Lower leg skin (tissue), 4 donors: ENCODE data around the gene ALX3. TPM values are rescaled to one million over a fixed set of nuclear protein-coding genes. Genes with fewer than 3 reads are reported as not detected.
"Not testable (repeated sequence)": the region's sequence is repeated elsewhere in the genome, so short reads cannot be mapped to it uniquely, and the experiment has no call there.

Source experiments
- DNase-seq, 2 donors: peaks; one replicate each; pipeline ENCODE4 v3.0.0-alpha.2; 2019; ENCODE audit warnings: low spot score in 2 of 2
- H3K4me3 ChIP-seq: fragments of 200-600 bp; sonication (generic); 2 replicates; pipeline ENCODE4 v1.5.1; 2017; ENCODE audit warnings: mild to moderate bottlenecking, low read depth; ENCODE audit not compliant: poor library complexity, severe bottlenecking
- POLR2A ChIP-seq, 2 donors: fragments of 450-650 bp; IDR thresholded peaks; one replicate each; pipeline ENCODE4 v1.6.1; 2016 to 2017; ENCODE audit warnings: antibody characterized with exemption in 2 of 2, mild to moderate bottlenecking in 1 of 2, moderate library complexity in 1 of 2
- WGBS, 2 donors: methylation state at CpG; one replicate each; pipeline ENCODE4 v1.1.5; 2018; 5-methylcytosine and 5-hydroxymethylcytosine counted together
- intact Hi-C: fragments of 100-400 bp; cut with DNase I; formaldehyde crosslinking; loops from one replicate; pipeline ENCODE4 v1.15.0; 2023; ENCODE audit warnings: low total_unique reads
- total RNA-seq, 4 donors: library from RNA; depleted of rRNA; stranded (reverse); fragments of >200 nt; gene quantifications; one replicate each; pipeline ENCODE4 v1.1.0, GENCODE V29; 2016
- TF ChIP-seq, protein P1 (sequence below), 3 donors: fragments of 450-650 bp; IDR thresholded peaks; one replicate each; pipeline ENCODE4 v1.5.1; 2016; ENCODE audit warnings: antibody characterized with exemption in 3 of 3, mild to moderate bottlenecking in 3 of 3, moderate library complexity in 2 of 3

ALX3 gene
- total RNA-seq, 4 donors from 2014 or later = 0.52 TPM; not detected in 3

DNA sequence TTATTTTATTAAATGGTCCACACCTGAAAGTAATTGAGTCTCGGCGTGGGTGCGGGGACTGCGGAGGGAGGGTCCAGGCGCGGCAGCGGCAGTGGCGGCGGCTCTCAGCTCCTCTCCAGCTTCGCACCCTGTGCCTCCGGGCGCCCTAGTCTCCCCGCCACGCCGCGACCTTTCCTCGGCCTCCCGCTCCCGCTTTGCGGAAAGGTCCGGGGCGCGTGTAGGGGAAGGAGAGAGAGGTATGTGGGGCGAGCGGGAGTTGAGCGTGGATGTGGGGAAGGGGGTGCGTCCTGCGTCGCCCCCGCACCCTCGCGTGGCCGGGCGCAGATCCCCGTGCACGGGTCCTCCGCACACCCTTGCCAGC is 13.4 kb upstream of the ALX3 start:
- intact Hi-C loops = no loop called here
- TF ChIP-seq, protein P1, sequence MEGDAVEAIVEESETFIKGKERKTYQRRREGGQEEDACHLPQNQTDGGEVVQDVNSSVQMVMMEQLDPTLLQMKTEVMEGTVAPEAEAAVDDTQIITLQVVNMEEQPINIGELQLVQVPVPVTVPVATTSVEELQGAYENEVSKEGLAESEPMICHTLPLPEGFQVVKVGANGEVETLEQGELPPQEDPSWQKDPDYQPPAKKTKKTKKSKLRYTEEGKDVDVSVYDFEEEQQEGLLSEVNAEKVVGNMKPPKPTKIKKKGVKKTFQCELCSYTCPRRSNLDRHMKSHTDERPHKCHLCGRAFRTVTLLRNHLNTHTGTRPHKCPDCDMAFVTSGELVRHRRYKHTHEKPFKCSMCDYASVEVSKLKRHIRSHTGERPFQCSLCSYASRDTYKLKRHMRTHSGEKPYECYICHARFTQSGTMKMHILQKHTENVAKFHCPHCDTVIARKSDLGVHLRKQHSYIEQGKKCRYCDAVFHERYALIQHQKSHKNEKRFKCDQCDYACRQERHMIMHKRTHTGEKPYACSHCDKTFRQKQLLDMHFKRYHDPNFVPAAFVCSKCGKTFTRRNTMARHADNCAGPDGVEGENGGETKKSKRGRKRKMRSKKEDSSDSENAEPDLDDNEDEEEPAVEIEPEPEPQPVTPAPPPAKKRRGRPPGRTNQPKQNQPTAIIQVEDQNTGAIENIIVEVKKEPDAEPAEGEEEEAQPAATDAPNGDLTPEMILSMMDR (IDR thresholded peaks at IDR 0.05) = no peak
- TF ChIP-seq POLR2A (IDR thresholded peaks at IDR 0.05) = no peak
- DNase-seq = no peak
- WGBS, 2 donors = 0 to 14% methylated on average over 37 of the region's 37 CpGs
- H3K4me3 ChIP-seq = peak overlapping the region; percentile 33

DNA sequence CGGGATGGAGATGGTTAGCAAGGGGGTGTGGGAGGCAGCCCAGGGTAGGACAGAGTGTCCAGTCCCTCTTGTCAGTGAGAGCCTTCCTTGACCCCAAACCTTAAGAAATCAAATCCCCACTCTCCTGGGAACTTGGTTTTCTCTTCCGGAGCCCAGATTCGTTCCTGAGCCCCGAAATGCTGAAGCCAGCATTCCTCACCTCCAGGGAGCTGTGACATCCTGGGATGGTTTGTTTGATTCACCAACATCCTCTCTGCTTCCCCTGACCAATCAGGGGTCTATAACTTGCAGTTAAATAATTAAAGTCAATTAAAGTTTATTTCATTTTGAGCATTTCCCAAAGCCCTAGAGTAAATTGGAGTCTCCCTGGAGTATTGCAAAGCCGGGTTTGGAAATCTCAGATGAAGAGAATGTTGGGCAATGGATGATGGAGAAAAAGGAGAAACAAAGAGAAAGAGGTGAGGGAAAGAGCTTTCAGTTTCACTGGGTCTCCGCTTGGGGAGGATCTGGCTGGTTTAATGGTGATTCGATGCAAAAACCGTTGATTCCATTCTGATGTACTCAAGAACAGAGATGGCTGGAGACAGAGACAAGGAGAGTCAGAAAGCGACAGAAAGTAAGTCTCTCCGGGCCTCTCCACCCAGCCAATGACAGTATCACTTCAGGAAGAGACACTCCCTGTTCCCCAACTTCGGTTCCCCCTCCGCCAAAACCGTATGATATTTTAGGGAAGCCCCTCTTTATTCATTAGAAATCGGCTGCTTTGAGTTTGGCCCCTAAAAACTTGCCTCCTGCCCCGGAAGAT is 12.8 kb upstream of the ALX3 start:
- intact Hi-C loops = no loop called here
- 30 to 51% methylated on average over 15 of the region's 15 CpGs for WGBS, 2 donors
- TF ChIP-seq, protein P1 (IDR thresholded peaks at IDR 0.05) = no peak
- DNase-seq = no peak
- peak overlapping the region; percentile 33 for H3K4me3 ChIP-seq

DNA sequence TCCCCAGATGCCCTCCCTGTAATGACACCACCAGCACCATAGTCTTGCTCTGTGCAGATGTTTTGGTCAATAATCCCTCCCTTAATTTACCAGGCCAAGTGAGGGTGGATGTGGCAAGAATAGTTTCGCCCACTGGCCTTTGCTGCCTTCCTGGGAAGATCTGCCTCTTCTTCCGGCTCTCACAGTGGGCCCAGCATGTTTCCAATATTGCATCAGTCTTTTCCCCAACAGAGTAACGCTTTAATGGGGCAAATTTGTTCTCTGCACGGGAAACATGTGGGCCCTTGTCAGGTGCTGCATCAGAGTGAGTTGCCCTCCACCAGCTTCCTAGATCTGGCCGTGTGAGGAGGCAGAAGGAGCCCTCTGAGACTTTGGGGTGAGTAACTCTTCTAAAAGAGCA is 12.0 kb upstream of the ALX3 start:
- intact Hi-C loops = no loop called here
- WGBS, 2 donors = 91 to 98% methylated on average over 5 of the region's 5 CpGs
- no peak for TF ChIP-seq POLR2A (IDR thresholded peaks at IDR 0.05)
- TF ChIP-seq, protein P1 (IDR thresholded peaks at IDR 0.05) = no peak
- no peak for DNase-seq
- no peak overlapping the region for H3K4me3 ChIP-seq

DNA sequence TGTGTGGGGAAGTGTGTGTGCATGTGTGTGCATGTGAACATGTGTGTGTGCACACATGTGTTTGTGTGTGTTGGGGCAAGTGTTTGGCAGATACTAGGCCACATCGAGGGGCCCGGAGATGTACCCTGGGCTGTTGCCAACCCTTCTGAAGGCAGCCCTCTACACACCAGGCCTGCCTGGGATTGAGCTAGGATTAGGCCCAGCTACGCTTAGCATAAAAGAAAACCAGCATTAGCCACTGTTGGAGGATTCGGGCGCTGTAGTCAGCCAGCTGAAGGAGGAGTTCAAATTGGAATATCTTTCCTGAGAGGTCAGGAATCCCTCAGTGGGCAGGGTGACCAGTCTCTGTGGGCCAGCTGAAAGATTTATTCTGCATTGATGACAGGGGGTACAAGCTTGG is 10.6 kb upstream of the ALX3 start:
- intact Hi-C loops = no loop called here
- TF ChIP-seq, protein P1 (IDR thresholded peaks at IDR 0.05) = no peak
- TF ChIP-seq POLR2A (IDR thresholded peaks at IDR 0.05) = no peak
- WGBS, 2 donors = 79 to 87% methylated on average over 5 of the region's 5 CpGs
- H3K4me3 ChIP-seq = no peak overlapping the region
- DNase-seq = no peak

DNA sequence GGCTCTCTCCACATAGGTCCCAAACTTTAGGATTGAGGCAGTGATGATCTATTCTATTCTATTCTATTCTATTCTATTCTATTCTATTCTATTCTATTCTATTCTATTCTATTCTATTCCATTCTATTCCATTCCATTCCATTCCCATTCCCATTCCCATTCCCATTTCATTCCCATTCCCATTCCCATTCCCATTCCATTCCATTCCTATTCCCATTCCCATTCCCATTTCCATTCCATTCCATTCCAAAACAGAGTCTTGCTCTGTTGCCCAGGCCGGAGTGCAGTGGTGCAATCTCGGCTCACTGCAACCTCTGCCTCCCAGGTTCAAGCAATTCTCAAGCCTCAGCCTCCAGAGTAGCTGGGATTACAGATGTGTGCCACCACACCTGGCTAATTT is 9.5 kb upstream of the ALX3 start:
- H3K4me3 ChIP-seq, DNase-seq, intact Hi-C loops: not testable (repeated sequence)
- WGBS, 2 donors = 100% methylated on average over 2 of the region's 2 CpGs

DNA sequence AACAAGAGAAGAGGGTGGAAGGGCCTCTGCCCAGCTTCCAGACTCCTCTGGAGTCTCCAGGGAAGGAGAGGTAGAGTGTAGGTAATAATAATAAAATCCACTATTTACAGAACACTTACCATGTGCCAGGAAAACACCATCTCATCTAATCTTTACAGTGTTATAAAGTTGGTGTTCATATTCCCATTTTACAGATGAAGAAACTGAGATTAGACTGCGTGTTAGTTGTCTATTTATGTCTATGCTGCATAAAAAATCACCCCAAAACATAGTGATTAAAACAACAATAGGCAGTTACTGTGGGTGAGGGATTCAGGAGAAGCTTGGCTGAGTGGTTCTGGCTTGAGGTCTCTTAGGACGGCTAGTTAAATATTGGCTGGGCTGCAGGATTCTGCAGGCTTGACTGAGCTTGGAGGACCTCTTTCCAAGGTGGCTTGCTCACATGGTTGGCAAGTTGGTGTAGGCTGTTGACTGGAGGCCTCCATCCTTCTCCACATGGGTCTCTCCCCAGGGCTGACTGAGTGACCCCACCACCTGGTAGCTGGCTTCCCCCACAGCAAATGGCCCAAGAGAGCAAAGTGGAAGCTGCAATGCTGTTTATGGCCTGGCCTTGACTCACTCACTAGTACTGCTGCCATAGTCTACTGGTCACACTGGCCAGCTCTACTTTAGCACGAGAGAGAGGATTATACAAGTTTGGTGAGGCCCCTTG is 6.5 kb upstream of the ALX3 start:
- TF ChIP-seq, protein P1 (IDR thresholded peaks at IDR 0.05) = no peak
- no peak for TF ChIP-seq POLR2A (IDR thresholded peaks at IDR 0.05)
- WGBS, 2 donors = 85 to 93% methylated on average over 3 of the region's 3 CpGs
- no peak for DNase-seq
- H3K4me3 ChIP-seq = no peak overlapping the region
- intact Hi-C loops = no loop called here
